Motor neuron (in vitro differentiated cells): ENCODE data around the gene MPDU1. TPM values are rescaled to one million over a fixed set of nuclear protein-coding genes. Genes with fewer than 3 reads are reported as not detected.

Experiments used
- ATAC-seq, 8 experiments: fragments of 200-7000 bp; cut with Tn5 transposase; replicated peaks in 6 of 8; 2 replicates each; pipeline ENCODE4 v1.8.0; 2021; ENCODE audit warnings: mild to moderate bottlenecking in 8 of 8, moderate library complexity in 8 of 8
- H3K27ac ChIP-seq, 2 donors: fragments of 250-450 bp; sonication (Bioruptor Pico); 2 replicates each; pipeline ENCODE4 v1.9.0; 2021; ENCODE audit warnings: antibody characterized with exemption in 2 of 2, mild to moderate bottlenecking in 2 of 2, moderate library complexity in 1 of 2
- H3K4me1 ChIP-seq, 2 donors: fragments of 250-450 bp; sonication (Bioruptor Pico); replicated peaks in 1 of 2; 2 replicates each; pipeline ENCODE4 v1.6.1; 2021; ENCODE audit warnings: antibody characterized with exemption in 2 of 2, mild to moderate bottlenecking in 2 of 2, moderate library complexity in 1 of 2
- H3K4me3 ChIP-seq, 5 donors: fragments of 250-450 bp; sonication (Bioruptor Pico); 2 replicates each; pipeline ENCODE4 v1.9.0; 2021; ENCODE audit warnings: antibody characterized with exemption in 5 of 5, mild to moderate bottlenecking in 5 of 5, moderate library complexity in 4 of 5
- WGBS, 10 experiments: fragments of 450-650 bp; shearing (Covaris generic); methylation state at CpG; one replicate each; pipeline ENCODE4 v1.0.0; 2022; 5-methylcytosine and 5-hydroxymethylcytosine counted together
- in situ Hi-C, 9 experiments: fragments of 400-800 bp; cut with MboI; loops; one replicate each; pipeline ENCODE4 v1.15.0; 2021; ENCODE audit warnings: low sequenced_read_pairs in 9 of 9, low pct_unique_long_range_greater_than_20kb in 2 of 9; ENCODE audit not compliant: unreplicated experiment in 9 of 9
- total RNA-seq, 8 experiments: library from RNA; unstranded; fragments of 300-600 nt; gene quantifications; 2 replicates each; pipeline versions ENCODE4 v1.2.3 to v1.2.4, GENCODE V29; 2022

The MPDU1 gene
- total RNA-seq, 8 experiments from 2014 or later = 36.6 to 109 (median 71.4) TPM

DNA sequence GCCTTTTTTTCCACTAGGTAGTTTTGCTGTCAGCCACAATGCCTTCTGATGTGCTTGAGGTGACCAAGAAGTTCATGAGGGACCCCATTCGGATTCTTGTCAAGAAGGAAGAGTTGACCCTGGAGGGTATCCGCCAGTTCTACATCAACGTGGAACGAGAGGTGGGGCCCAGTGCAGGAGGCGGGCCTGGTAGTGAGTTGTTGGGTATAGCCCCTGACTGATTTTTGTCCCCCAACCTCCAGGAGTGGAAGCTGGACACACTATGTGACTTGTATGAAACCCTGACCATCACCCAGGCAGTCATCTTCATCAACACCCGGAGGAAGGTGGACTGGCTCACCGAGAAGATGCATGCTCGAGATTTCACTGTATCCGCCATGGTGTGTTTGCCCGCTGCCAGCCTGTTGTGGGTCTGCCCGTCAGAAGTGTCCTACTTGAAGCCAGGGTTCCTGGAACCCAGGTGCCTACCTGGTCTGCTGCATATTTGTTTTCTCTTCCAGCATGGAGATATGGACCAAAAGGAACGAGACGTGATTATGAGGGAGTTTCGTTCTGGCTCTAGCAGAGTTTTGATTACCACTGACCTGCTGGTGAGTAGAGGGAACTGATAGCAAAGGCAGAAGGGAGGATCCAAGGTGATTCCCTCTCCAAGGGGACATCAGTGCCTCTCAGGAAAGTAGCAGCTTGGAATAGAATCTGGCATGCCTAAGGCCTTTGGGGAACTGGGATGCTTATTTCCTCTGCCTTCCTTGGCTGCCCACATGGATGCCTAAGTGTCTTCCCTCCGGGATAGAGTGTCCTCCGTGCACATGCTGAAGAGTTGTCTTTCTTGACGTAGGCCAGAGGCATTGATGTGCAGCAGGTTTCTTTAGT lies 6.1 kb upstream of the MPDU1 start:
- H3K4me3 ChIP-seq = no peak overlapping the region
- no peak for ATAC-seq
- H3K4me1 ChIP-seq = peaks cover 22 to 28% of the 10 kb centered on the region in 2 donors
- in situ Hi-C loops = no loop called here
- H3K27ac ChIP-seq = no peak overlapping the region
- 67 to 100% (median 90%) methylated on average over 1 to 7 of the region's 17 CpGs; no CpG with 5 or more reads in 2 of the 10 experiments for WGBS, 10 experiments

DNA sequence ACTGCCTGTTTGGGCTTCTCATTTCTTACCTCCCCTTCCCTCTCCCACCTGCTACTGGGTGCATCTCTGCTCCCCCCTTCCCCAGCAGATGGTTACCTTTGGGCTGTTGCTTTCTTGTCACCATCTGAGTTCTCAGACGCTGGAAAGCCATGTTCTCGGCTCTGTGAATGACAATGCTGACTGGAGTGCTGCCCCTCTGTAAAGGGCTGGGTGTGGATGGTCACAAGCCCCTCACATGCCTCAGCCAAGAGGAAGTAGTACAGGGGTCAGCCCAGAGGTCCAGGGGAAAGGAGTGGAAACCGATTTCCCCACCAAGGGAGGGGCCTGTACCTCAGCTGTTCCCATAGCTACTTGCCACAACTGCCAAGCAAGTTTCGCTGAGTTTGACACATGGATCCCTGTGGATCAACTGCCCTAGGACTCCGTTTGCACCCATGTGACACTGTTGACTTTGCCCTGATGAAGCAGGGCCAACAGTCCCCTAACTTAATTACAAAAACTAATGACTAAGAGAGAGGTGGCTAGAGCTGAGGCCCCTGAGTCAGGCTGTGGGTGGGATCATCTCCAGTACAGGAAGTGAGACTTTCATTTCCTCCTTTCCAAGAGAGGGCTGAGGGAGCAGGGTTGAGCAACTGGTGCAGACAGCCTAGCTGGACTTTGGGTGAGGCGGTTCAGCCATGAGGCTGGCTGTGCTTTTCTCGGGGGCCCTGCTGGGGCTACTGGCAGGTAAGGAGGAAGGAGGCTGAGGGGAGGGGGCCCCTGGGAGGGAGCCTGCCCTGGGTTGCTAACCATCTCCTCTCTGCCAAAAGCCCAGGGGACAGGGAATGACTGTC lies 4.4 kb upstream of the MPDU1 start, which contains the start of gene CD68:
CD68 (plus strand) TSS at position 638 of the 833 bp plus-strand sequence; CDS start at position 678, 40 bp downstream.
- in situ Hi-C loops = no loop called here
- Histone ChIP-seq H3K4me3 (peak within 1 kb of the TSS in 1 of 5 donors; percentile 4), H3K27ac (peak within 1 kb of the TSS in 1 of 2 donors; percentile 55), H3K4me1 (peaks cover 29 to 34% of the 10 kb centered on the region in 2 donors)
- WGBS, 10 experiments = 0 to 70% (median 16%) methylated on average over 1 to 6 of the region's 7 CpGs; no CpG with 5 or more reads in 3 of the 10 experiments
- ATAC-seq = peak; percentile 14 to 51 (median 35)

DNA sequence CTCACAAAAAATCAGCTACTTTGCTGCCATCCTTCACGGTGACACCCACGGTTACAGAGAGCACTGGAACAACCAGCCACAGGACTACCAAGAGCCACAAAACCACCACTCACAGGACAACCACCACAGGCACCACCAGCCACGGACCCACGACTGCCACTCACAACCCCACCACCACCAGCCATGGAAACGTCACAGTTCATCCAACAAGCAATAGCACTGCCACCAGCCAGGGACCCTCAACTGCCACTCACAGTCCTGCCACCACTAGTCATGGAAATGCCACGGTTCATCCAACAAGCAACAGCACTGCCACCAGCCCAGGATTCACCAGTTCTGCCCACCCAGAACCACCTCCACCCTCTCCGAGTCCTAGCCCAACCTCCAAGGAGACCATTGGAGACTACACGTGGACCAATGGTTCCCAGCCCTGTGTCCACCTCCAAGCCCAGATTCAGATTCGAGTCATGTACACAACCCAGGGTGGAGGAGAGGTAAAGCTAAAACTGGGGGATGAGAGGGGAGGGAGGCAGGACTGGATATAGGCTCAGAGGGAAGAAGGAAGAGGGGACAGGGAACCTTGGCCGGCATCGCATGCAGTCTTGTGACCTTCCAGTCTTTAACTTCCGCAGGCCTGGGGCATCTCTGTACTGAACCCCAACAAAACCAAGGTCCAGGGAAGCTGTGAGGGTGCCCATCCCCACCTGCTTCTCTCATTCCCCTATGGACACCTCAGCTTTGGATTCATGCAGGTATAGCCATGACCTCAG lies 3.6 kb upstream of the MPDU1 start:
- in situ Hi-C loops = no loop called here
- WGBS, 10 experiments = 20 to 94% (median 77%) methylated on average over 1 to 5 of the region's 12 CpGs; no CpG with 5 or more reads in 7 of the 10 experiments
- Histone ChIP-seq H3K27ac (peak overlapping the region in 1 of 2 donors; percentile 55), H3K4me1 (peaks cover 29 to 32% of the 10 kb centered on the region in 2 donors), H3K4me3 (peak overlapping the region in 1 of 5 donors; percentile 4)
- ATAC-seq = peak in 3 of 8 experiments; percentile 0 to 3 (median 0)

DNA sequence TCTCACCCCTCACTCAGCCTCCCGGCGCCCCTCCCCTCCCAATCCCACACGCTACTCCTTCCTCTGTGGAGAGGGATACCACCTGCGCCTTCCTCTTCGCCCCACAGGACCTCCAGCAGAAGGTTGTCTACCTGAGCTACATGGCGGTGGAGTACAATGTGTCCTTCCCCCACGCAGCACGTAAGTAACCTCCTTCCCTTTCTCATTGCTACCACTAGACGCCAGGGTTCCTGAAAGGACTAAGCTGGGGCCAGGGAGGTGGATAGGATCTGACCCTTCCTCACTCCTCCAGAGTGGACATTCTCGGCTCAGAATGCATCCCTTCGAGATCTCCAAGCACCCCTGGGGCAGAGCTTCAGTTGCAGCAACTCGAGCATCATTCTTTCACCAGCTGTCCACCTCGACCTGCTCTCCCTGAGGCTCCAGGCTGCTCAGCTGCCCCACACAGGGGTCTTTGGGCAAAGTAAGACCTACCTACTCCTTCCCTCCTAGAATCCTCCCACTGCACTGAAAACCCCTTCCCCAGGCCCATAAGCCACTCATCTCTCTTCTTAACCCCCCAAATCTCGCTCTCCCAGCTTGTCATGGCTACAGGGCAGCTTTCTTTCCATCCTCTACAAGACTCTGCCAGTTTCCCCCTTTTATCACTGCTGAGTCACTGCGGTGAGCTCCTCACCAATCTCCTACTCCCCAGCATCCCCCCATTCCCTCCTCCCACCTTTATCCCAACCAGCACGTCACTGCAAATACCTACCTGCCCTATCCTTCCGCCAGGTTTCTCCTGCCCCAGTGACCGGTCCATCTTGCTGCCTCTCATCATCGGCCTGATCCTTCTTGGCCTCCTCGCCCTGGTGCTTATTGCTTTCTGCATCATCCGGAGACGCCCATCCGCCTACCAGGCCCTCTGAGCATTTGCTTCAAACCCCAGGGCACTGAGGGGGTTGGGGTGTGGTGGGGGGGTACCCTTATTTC lies 2.8 kb upstream of the MPDU1 start:
- H3K4me3 ChIP-seq = no peak overlapping the region
- ATAC-seq = no peak
- H3K27ac ChIP-seq = no peak overlapping the region
- peaks cover 24 to 29% of the 10 kb centered on the region in 2 donors for H3K4me1 ChIP-seq
- WGBS, 10 experiments = 20 to 100% (median 91%) methylated on average over 1 to 17 of the region's 23 CpGs; no CpG with 5 or more reads in 2 of the 10 experiments
- in situ Hi-C loops = no loop called here

DNA sequence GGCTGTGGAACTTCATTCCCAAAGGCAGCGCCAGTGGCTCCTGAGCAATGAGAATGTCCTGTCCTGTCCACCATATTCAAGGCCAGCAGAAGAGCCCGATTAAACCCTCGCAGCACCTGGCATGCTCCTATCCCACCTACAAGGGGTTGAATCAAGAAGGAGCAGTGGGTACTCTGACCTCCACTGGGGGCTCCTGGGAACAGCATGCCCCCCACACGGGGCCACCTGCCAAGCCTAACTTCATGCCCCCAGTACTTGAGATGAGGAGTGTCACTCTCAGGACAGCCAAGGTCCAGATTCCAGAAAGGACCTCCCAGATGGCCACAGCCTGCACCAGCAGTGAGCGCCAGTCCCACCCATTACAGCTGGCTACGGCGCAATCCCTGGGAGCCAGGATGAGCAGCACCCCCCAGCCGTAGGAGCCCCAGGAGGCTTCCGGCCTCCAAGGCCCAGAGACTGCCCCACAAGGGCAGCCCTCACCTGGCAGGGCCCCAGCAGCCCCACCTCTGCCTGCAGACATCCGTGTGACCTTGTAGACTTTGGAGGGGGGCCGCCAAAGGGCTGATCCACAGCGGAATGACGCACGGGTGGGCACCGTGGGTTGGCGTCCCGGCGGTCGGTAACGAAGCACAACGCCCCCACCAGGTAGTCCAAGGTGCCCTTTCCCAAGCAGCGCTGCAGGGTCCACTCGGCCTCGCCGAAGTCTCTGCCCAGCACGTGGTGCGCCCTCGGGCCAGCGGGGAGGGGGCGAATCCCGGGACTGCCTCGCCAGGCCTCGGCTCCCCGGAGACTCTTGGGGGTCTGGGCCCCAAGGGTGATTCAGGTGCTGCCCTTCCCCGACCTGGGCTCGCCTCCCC lies 1.0 kb upstream of the MPDU1 start:
- Histone ChIP-seq H3K4me3 (peak overlapping the region; percentile 15 to 75 (median 70)), H3K4me1 (peaks cover 24 to 29% of the 10 kb centered on the region in 2 donors), H3K27ac (peak overlapping the region; percentile 99)
- 83 to 100% (median 95%) methylated on average over 1 to 12 of the region's 36 CpGs; no CpG with 5 or more reads in 6 of the 10 experiments for whole genome bisulfite sequencing, 10 experiments
- ATAC-seq = no peak
- in situ Hi-C loops = no loop called here

DNA sequence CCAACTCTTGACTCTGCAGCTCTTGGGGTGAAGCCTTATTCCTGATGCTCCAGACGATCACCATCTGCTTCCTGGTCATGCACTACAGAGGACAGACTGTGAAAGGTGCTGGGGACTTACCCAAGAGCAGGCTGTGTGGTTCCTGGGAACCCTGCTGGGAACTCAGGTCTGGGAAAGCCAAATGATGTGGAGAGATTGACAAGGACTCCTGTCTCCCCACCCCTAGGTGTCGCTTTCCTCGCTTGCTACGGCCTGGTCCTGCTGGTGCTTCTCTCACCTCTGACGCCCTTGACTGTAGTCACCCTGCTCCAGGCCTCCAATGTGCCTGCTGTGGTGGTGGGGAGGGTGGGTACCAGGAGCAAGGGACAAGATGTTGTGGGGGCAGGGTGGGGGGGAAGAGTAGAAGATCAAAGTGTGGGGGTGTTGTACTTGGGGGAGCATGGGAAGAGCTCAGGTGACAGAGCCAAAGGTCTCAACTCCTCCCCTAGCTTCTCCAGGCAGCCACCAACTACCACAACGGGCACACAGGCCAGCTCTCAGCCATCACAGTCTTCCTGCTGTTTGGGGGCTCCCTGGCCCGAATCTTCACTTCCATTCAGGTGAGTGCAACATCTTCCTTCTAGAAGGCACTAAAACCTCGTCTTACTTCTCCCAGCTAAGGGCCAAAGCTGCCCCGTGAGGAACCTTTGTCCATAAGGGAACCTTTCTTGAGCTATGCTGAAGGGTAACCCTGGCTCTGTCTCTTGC lies 3.2 kb downstream of the MPDU1 start:
- 60 to 100% (median 85%) methylated on average over 1 to 5 of the region's 9 CpGs; no CpG with 5 or more reads in 4 of the 10 experiments for WGBS, 10 experiments
- H3K4me1 ChIP-seq = peaks cover 26% of the 10 kb centered on the region in 2 donors
- H3K4me3 ChIP-seq = no peak overlapping the region
- no peak for ATAC-seq
- in situ Hi-C loops = no loop called here
- no peak overlapping the region for H3K27ac ChIP-seq

DNA sequence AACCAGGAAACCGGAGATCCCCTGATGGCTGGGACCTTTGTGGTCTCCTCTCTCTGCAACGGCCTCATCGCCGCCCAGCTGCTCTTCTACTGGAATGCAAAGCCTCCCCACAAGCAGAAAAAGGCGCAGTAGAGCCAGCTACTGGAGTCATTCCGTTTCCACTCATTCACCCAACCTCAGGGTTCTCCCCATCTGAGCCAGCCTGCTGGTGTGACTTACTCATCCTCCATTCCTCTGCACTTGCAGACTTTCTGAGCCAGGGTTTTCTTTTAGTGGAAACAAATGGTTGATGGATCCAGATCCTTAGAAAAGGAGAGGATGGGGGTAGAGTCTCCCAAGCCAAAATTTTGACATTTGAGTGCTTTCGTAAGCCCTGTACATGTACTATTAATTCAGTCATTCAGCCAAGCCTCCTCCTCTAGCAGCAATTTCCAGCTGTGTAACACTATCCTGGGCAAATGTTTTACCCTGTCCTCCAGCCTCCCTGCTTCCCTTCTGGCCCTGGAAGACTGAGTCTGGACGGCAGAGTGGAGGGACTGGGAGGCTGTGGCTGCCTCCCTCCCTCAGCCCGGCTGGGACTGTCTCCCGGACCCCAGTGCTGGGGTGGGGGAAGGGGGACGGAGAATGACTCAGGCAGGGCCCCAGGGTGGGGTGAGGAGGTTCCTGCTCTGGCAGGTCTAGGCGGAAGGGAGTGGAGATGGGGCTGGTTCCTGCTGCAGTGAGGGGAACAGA lies 3.9 kb downstream of the MPDU1 start:
- Histone ChIP-seq H3K4me3 (no peak overlapping the region), H3K4me1 (peaks cover 19 to 22% of the 10 kb centered on the region in 2 donors), H3K27ac (no peak overlapping the region)
- 0 to 100% (median 97%) methylated on average over 1 to 6 of the region's 12 CpGs; no CpG with 5 or more reads in 5 of the 10 experiments for WGBS, 10 experiments
- ATAC-seq = peak in 2 of 8 experiments; percentile 5 to 9
- in situ Hi-C loops = no loop called here

DNA sequence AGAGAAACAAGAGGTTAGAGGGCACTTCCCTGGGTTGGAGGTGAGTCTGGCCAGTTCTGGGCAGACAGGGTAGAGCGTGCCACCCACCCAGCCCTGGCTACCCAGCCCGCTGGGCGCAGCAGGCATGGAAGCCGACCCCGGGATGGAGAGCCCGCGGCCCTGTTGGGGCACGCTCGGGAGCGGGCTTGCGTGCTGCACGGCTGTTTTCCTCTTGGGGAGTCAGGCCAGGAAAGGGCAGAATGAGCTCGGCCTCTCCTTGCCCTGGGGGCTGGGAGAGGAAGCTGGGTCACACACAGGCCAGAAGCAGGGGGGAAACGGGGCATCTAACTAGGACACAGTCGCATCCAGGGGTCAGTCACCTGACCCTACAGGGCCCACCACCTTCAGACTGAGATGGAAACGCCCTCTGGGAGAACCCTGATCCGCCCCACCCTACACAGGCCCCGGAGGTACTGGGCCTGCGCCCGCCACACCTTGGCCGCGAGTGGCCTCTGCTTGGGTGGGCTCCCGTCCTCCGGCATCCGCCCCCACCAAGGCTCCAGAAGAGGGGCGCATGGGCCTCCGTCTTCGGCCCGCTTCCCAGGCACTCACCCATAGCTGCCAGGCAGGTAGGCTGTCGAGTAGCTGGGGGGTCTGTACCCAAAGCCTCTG lies 5.0 kb downstream of the MPDU1 start:
- Histone ChIP-seq H3K27ac (peak overlapping the region in 1 of 2 donors; percentile 47), H3K4me1 (peaks cover 11 to 14% of the 10 kb centered on the region in 2 donors), H3K4me3 (peak overlapping the region in 4 of 5 donors; percentile 11 to 33 (median 24))
- in situ Hi-C loops = no loop called here
- ATAC-seq = peak; percentile 2 to 21 (median 5)
- 100% methylated on average over 1 to 3 of the region's 30 CpGs; no CpG with 5 or more reads in 8 of the 10 experiments for WGBS, 10 experiments

DNA sequence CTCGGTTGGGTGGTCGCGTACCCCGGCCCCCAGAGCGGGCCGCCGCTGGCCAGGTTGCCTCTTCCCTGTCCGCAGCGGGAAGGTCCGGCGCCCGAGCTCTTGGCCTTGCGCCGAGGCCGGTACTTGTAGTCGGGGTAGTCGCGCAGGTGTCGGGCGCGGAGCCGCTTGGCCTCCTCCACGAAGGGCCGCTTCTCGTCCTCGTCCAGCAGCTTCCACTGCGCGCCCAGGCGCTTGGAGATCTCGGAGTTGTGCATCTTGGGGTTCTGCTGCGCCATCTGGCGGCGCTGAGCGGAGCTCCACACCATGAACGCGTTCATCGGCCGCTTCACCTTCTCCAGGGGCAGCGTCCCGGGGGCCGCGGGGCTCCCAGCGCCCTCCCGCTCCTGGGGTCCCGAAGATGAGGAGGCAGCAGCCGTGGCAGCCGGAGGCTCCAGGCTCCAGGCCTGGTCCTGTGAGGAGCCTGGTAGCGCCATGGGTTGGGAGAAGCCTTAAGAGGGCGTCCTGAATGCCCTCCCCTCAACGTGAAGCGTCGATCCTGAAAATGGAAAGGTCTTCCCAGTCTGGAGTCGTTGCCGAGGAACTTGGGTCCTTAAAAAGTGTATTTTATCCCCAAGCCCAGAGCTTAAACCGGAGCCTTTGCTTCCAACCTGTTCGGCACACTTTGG lies 5.7 kb downstream of the MPDU1 start:
- in situ Hi-C loops = no loop called here
- H3K4me1 ChIP-seq = peaks cover 11 to 13% of the 10 kb centered on the region in 2 donors
- peak overlapping the region; percentile 5 to 33 (median 21) for H3K4me3 ChIP-seq
- peak overlapping the region in 1 of 2 donors; percentile 47 for H3K27ac ChIP-seq
- ATAC-seq = peak; percentile 45 to 88 (median 79)
- WGBS, 10 experiments = 0 to 100% (median 20%) methylated on average over 1 to 5 of the region's 56 CpGs; no CpG with 5 or more reads in 3 of the 10 experiments
